ENCODE measurements around the gene ERP29.

DNA sequence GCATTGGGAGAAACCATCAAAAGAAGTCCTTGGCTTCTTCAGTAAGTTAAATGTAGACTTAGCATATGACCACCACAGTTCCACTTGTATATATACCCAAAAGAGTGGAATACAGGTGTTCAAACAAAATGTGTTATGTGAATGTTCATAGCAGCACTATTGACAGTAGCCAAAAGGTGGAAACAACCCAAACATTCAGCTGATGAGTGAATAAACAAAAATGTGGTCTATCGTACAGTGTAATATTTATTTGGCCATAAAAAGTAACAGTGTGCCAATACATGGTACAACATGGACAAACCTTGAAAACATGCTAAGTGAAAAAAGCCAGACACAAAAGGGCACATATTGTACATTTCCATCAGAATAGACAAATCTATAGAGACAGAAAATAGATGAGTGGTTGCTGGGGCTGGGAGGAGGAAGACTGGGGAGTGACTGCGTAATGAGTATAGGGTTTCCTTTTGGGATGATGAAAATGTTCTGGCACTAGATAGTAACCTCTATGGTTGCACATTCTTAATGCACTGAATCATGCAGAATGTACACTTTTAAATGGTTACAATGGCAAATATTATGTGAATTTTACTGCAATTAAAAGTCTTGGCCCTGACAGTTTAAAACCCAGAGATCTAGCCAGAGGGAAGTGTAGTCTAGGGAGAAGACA lies 5.5 kb downstream of the ERP29 start:
- TF ChIP-seq TAF1 (IDR thresholded peaks at IDR 0.05; ENCODE audit: borderline replicate concordance, insufficient read depth, low read length): no peak
- TF ChIP-seq POLR2AphosphoS5 (IDR thresholded peaks at IDR 0.05; ENCODE audit: low read depth, low read length): no peak
- TF ChIP-seq, protein P1, sequence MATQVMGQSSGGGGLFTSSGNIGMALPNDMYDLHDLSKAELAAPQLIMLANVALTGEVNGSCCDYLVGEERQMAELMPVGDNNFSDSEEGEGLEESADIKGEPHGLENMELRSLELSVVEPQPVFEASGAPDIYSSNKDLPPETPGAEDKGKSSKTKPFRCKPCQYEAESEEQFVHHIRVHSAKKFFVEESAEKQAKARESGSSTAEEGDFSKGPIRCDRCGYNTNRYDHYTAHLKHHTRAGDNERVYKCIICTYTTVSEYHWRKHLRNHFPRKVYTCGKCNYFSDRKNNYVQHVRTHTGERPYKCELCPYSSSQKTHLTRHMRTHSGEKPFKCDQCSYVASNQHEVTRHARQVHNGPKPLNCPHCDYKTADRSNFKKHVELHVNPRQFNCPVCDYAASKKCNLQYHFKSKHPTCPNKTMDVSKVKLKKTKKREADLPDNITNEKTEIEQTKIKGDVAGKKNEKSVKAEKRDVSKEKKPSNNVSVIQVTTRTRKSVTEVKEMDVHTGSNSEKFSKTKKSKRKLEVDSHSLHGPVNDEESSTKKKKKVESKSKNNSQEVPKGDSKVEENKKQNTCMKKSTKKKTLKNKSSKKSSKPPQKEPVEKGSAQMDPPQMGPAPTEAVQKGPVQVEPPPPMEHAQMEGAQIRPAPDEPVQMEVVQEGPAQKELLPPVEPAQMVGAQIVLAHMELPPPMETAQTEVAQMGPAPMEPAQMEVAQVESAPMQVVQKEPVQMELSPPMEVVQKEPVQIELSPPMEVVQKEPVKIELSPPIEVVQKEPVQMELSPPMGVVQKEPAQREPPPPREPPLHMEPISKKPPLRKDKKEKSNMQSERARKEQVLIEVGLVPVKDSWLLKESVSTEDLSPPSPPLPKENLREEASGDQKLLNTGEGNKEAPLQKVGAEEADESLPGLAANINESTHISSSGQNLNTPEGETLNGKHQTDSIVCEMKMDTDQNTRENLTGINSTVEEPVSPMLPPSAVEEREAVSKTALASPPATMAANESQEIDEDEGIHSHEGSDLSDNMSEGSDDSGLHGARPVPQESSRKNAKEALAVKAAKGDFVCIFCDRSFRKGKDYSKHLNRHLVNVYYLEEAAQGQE (IDR thresholded peaks at IDR 0.05; ENCODE audit: insufficient read depth in 1 of 2, low read depth in 2 of 2, low read length in 2 of 2): no peak

Measured in PFSK-1 (cell line).